H1 (cell line): ENCODE data around the gene PLXDC2. TPM values are rescaled to one million over a fixed set of nuclear protein-coding genes. Genes with fewer than 3 reads are reported as not detected.

ENCODE experiments used
- CTCF ChIA-PET: fragments of 300-600 bp; sonication (Branson Sonifier 250); formaldehyde crosslinking; loops from one replicate; lab custom pipeline; 2021; ENCODE audit not compliant: partially characterized antibody; lab: Charles Lee
- POLR2A ChIA-PET: fragments of 300-600 bp; sonication (Branson Sonifier 250); formaldehyde crosslinking; loops from one replicate; lab custom pipeline; 2021; ENCODE audit warnings: inconsistent platforms; ENCODE audit not compliant: partially characterized antibody; lab: Charles Lee
- DNase-seq, 2 experiments: peaks; one replicate each; pipeline versions ENCODE4 v3.0.0 to v3.0.0-alpha.2; 2010 to 2022; ENCODE audit warnings: low spot score in 2 of 2, low read depth in 1 of 2, mixed read lengths in 1 of 2
- FAIRE-seq: peaks from 2 replicates; lab custom pipeline; 2011; peaks lifted over from hg19 to GRCh38; lab: Jason Lieb, UNC
- H2AFZ ChIP-seq: 2 replicates; pipeline ENCODE4 v1.8.1; 2012; ENCODE audit warnings: low read length, inconsistent platforms
- H2AK5ac ChIP-seq: 2 replicates; pipeline ENCODE4 v1.6.1; 2013; ENCODE audit warnings: low read depth, low read length
- H2BK120ac ChIP-seq: replicated peaks from 2 replicates; pipeline ENCODE3; 2013; ENCODE audit warnings: low read depth, low read length, inconsistent platforms
- H2BK12ac ChIP-seq: 2 replicates; pipeline ENCODE4 v1.6.1; 2013; ENCODE audit warnings: low read depth, low read length
- H2BK15ac ChIP-seq: 2 replicates; pipeline ENCODE4 v1.6.1; 2013; ENCODE audit warnings: low read length
- H2BK20ac ChIP-seq: 2 replicates; pipeline ENCODE4 v1.6.1; 2013; ENCODE audit warnings: low read length
- H2BK5ac ChIP-seq: 2 replicates; pipeline ENCODE4 v1.6.1; 2013; ENCODE audit warnings: low read depth, low read length
- H3K14ac ChIP-seq: 2 replicates; pipeline ENCODE4 v1.6.1; 2013; ENCODE audit warnings: inconsistent platforms; ENCODE audit not compliant: insufficient read length
- H3K18ac ChIP-seq: 2 replicates; pipeline ENCODE4 v1.6.1; 2013; ENCODE audit warnings: low read length; ENCODE audit errors: extremely low read depth
- H3K23ac ChIP-seq: 2 replicates; pipeline ENCODE4 v1.6.1; 2013; ENCODE audit warnings: inconsistent platforms; ENCODE audit not compliant: insufficient read length
- H3K23me2 ChIP-seq: 2 replicates; pipeline ENCODE4 v1.6.1; 2013; ENCODE audit warnings: low read depth, low read length
- H3K27ac ChIP-seq: 2 replicates; pipeline ENCODE4 v1.6.1; 2011; ENCODE audit warnings: low read depth, low read length, inconsistent platforms
- H3K27me3 ChIP-seq, 4 experiments: replicated peaks in 1 of 4; 1 replicate in 1 of 4; 2 replicates in 3 of 4; pipeline versions ENCODE4 v1.6.1 to v1.8.1; 2011 to 2013; ENCODE audit warnings: low read length in 3 of 4, mild to moderate bottlenecking in 3 of 4, inconsistent platforms in 2 of 4, mixed read lengths in 2 of 4, moderate library complexity in 1 of 4; ENCODE audit not compliant: control insufficient read depth in 3 of 4, insufficient read depth in 3 of 4; ENCODE audit errors: extremely low read depth in 1 of 4
- H3K36me3 ChIP-seq, 4 experiments: 2 replicates each; pipeline versions ENCODE4 v1.6.1 to v1.8.1; 2011 to 2013; ENCODE audit warnings: mild to moderate bottlenecking in 4 of 4, low read length in 3 of 4, moderate library complexity in 2 of 4, control low read depth in 1 of 4, inconsistent platforms in 1 of 4; ENCODE audit not compliant: insufficient read depth in 4 of 4, control insufficient read depth in 2 of 4
- H3K4ac ChIP-seq: replicated peaks from 2 replicates; pipeline ENCODE3; 2013; ENCODE audit warnings: low read length, low read depth, mixed read lengths, inconsistent platforms; ENCODE audit not compliant: insufficient read length
- H3K4me1 ChIP-seq, 4 experiments: replicated peaks in 1 of 4; 1 replicate in 1 of 4; 2 replicates in 3 of 4; pipeline versions ENCODE4 v1.6.1 to v1.8.1; 2011 to 2013; ENCODE audit warnings: low read length in 3 of 4, inconsistent platforms in 2 of 4, mixed read lengths in 1 of 4; ENCODE audit not compliant: insufficient read depth in 4 of 4, control insufficient read depth in 3 of 4
- H3K4me2 ChIP-seq, 2 experiments: 2 replicates each; pipeline versions ENCODE4 v1.6.1 to v1.8.1; 2011 to 2013; ENCODE audit warnings: low read depth in 2 of 2, low read length in 2 of 2, control low read depth in 1 of 2, inconsistent platforms in 1 of 2, mild to moderate bottlenecking in 1 of 2; ENCODE audit not compliant: insufficient read depth in 1 of 2
- H3K4me3 ChIP-seq, 4 experiments: fragments of 200-600, 300-600 bp in 1 of 4; sonication (generic), shearing (Covaris generic), sonication (Bioruptor Twin) in 1 of 4; 2 replicates each; pipeline versions ENCODE4 v1.5.1 to v1.8.1; 2011 to 2016; ENCODE audit warnings: low read length in 4 of 4, low read depth in 3 of 4, control low read depth in 2 of 4, inconsistent platforms in 2 of 4, mild to moderate bottlenecking in 2 of 4, mixed read lengths in 1 of 4, moderate library complexity in 1 of 4; ENCODE audit not compliant: insufficient read depth in 2 of 4; ENCODE audit errors: extremely low read depth in 1 of 4
- H3K56ac ChIP-seq: replicated peaks from 2 replicates; pipeline ENCODE3; 2013; ENCODE audit warnings: low read depth, mild to moderate bottlenecking, mixed read lengths, low read length, inconsistent platforms; ENCODE audit not compliant: insufficient read length
- H3K79me1 ChIP-seq: 2 replicates; pipeline ENCODE4 v1.6.1; 2013; ENCODE audit warnings: low read depth, low read length, control low read depth
- H3K79me2 ChIP-seq, 2 experiments: 2 replicates each; pipeline versions ENCODE4 v1.6.1 to v1.8.1; 2012 to 2013; ENCODE audit warnings: low read length in 2 of 2, mild to moderate bottlenecking in 2 of 2, inconsistent platforms in 1 of 2; ENCODE audit not compliant: insufficient read depth in 2 of 2, control insufficient read depth in 1 of 2
- H3K9ac ChIP-seq, 4 experiments: replicated peaks in 1 of 4; 1 replicate in 1 of 4; 2 replicates in 3 of 4; pipeline versions ENCODE4 v1.6.1 to v1.8.1; 2011 to 2013; ENCODE audit warnings: low read depth in 3 of 4, low read length in 3 of 4, control low read depth in 2 of 4, mild to moderate bottlenecking in 2 of 4, moderate library complexity in 2 of 4, inconsistent platforms in 1 of 4; ENCODE audit errors: extremely low read depth in 1 of 4
- H3K9me3 ChIP-seq, 2 experiments: 2 replicates each; pipeline versions ENCODE4 v1.6.1 to v1.8.1; 2012 to 2013; ENCODE audit warnings: mild to moderate bottlenecking in 2 of 2, moderate library complexity in 2 of 2, control low read depth in 1 of 2, inconsistent platforms in 1 of 2, low read depth in 1 of 2, low read length in 1 of 2, mixed read lengths in 1 of 2; ENCODE audit not compliant: insufficient read depth in 2 of 2
- H4K20me1 ChIP-seq, 2 experiments: replicated peaks in 1 of 2; 2 replicates each; pipeline versions ENCODE3 to v1.8.1; 2011 to 2013; ENCODE audit warnings: inconsistent platforms in 2 of 2, low read length in 2 of 2, mild to moderate bottlenecking in 1 of 2; ENCODE audit not compliant: insufficient read depth in 2 of 2, control insufficient read depth in 1 of 2
- H4K5ac ChIP-seq: 2 replicates; pipeline ENCODE4 v1.6.1; 2013; ENCODE audit warnings: low read length, low read depth, mixed read lengths, inconsistent platforms; ENCODE audit not compliant: insufficient read length
- H4K8ac ChIP-seq: 2 replicates; pipeline ENCODE4 v1.8.0; 2013; ENCODE audit warnings: mild to moderate bottlenecking, moderate library complexity, low read length, inconsistent platforms; ENCODE audit not compliant: insufficient read depth; ENCODE audit errors: extremely low read depth
- H4K91ac ChIP-seq: replicated peaks from 2 replicates; pipeline ENCODE3; 2013; ENCODE audit warnings: low read length, mixed read lengths, inconsistent platforms; ENCODE audit not compliant: insufficient read length
- BRCA1 ChIP-seq: IDR thresholded peaks from 2 replicates; pipeline ENCODE4 v1.6.1; 2012; ENCODE audit warnings: low read depth, low read length, improper control_type of control experiment
- CBX8 ChIP-seq: fragments of 300-800, 300-1000 bp; sonication (generic); IDR thresholded peaks from 2 replicates; pipeline ENCODE4 v1.7.1; 2016; ENCODE audit warnings: low read depth, low read length, borderline replicate concordance
- MAFK ChIP-seq: IDR thresholded peaks from 2 replicates; pipeline ENCODE4 v1.6.1; 2012; ENCODE audit warnings: low read depth, mild to moderate bottlenecking, improper control_type of control experiment, low read length
- POLR2A ChIP-seq, 2 experiments: IDR thresholded peaks; 1 replicate in 1 of 2; 2 replicates in 1 of 2; pipeline ENCODE4 v1.6.1; 2011; ENCODE audit warnings: low read depth in 2 of 2, low read length in 2 of 2, mild to moderate bottlenecking in 2 of 2; ENCODE audit errors: control extremely low read depth in 1 of 2
- SIX5 ChIP-seq: IDR thresholded peaks from 2 replicates; pipeline ENCODE4 v1.6.1; 2011; ENCODE audit warnings: mild to moderate bottlenecking, low read depth, low read length
- SP1 ChIP-seq: IDR thresholded peaks from 2 replicates; pipeline ENCODE4 v1.6.1; 2011; ENCODE audit warnings: low read depth, low read length
- SRF ChIP-seq: IDR thresholded peaks from 2 replicates; pipeline ENCODE4 v1.6.1; 2011; ENCODE audit warnings: mild to moderate bottlenecking, low read depth, low read length, moderate library complexity
- USF2 ChIP-seq: IDR thresholded peaks from 2 replicates; pipeline ENCODE4 v1.6.1; 2011; ENCODE audit warnings: low read length, improper control_type of control experiment
- WGBS, 2 experiments: shearing (Covaris generic) in 1 of 2; methylation state at CpG; one replicate each; pipeline versions ENCODE4 v1.1.6 to v1.1.7; 2013 to 2015; ENCODE audit warnings: low lambda C conversion rate in 2 of 2, mixed read lengths in 2 of 2, inconsistent platforms in 1 of 2, low coverage in 1 of 2, missing lambda C conversion rate in 1 of 2; ENCODE audit not compliant: insufficient replicate concordance in 2 of 2, insufficient coverage in 1 of 2, insufficient read length in 1 of 2; ENCODE audit errors: extremely low coverage in 1 of 2, missing lambda C conversion rate in 1 of 2; 5-methylcytosine and 5-hydroxymethylcytosine counted together
- polyA plus RNA-seq, 7 experiments: library from polyadenylated mRNA; depleted of rRNA in 3 of 7; stranded (reverse) in 5 of 7; unstranded in 2 of 7; fragments of >200 nt in 5 of 7; fragments of 200-250 nt in 2 of 7; gene quantifications; 1 replicate in 5 of 7; 2 replicates in 1 of 7; 4 replicates in 1 of 7; pipeline versions ENCODE4 v1.2.1 to v1.2.3, GENCODE V29; 2011 to 2013; ENCODE audit warnings: missing spikeins in 2 of 7, mixed read lengths in 2 of 7
- total RNA-seq: library from RNA; stranded (reverse); fragmentation: NEBNext Ultra II Directional; extraction: Animal tissue kit (Norgen Biotek cat#: 25700); gene quantifications from 2 replicates; pipeline ENCODE4 v1.2.1, GENCODE V29; 2021

The PLXDC2 gene
- total and polyA plus RNA-seq, 2 of the 8 experiments (the other 6 are each of a cell fraction or from before 2014, with no cell fraction given), result 23.0 to 40.5 TPM

DNA sequence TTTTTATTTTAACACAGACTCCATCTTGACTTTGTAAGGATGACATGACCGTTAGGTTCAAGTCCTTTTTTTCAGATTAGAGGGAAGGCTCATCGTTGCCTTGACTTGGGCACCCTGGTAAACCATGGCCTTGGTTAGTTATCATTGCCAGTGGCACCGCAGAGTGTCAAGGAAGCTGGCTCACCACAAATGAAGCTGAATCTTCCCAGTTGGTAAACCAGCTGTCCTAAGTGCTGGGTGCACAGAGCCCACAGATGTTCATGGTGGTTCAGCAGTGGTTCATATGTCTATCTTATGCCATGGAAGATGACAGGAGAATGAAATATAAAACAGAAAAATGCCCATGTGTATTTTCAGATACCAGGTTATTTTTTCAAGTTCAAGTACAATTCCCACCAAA is 273.6 kb downstream of the PLXDC2 start:
- H2BK5ac ChIP-seq, result no peak overlapping the region
- H3K56ac ChIP-seq, result no peak overlapping the region
- no peak overlapping the region for H2BK120ac ChIP-seq
- H2BK20ac ChIP-seq, result no peak overlapping the region
- H3K27ac ChIP-seq, result no peak overlapping the region
- H3K4me3 ChIP-seq, result no peak overlapping the region
- no peak overlapping the region for H4K5ac ChIP-seq
- H2AFZ ChIP-seq, result no peak overlapping the region
- no peaks in the 10 kb centered on the region for H3K27me3 ChIP-seq
- H2BK15ac ChIP-seq, result no peak overlapping the region
- H3K4ac ChIP-seq, result no peak overlapping the region
- no peak overlapping the region for H3K4me2 ChIP-seq
- CTCF ChIA-PET, result no interaction called here
- H3K4me1 ChIP-seq, result no peaks in the 10 kb centered on the region
- H3K79me1 ChIP-seq, result no peaks in the 10 kb centered on the region
- TF ChIP-seq SIX5 (no peak), POLR2A (IDR thresholded peaks at IDR 0.05; ENCODE audit: control extremely low read depth in 1 of 2, low read depth in 2 of 2, low read length in 2 of 2) (no peak), CBX8 (no peak), BRCA1 (no peak), SP1 (no peak), SRF (no peak), MAFK (no peak), USF2 (no peak)
- H3K79me2 ChIP-seq, result no peaks in the 10 kb centered on the region
- peaks cover 0 to 4% of the 10 kb centered on the region in 2 experiments; a peak in 2 of 4 replicates for H3K9me3 ChIP-seq
- H3K23ac ChIP-seq, result no peak overlapping the region
- H4K91ac ChIP-seq, result peak overlapping the region; percentile 41
- H3K14ac ChIP-seq, result no peak overlapping the region
- no peak for FAIRE-seq
- no peak overlapping the region for H4K8ac ChIP-seq
- 97% methylated on average over 3 of the region's 3 CpGs; no CpG with 5 or more reads in 1 of the 2 experiments for WGBS, 2 experiments
- no peak overlapping the region for H2BK12ac ChIP-seq
- no peak overlapping the region for H2AK5ac ChIP-seq
- POLR2A ChIA-PET, result no interaction called here
- no peak overlapping the region for H3K9ac ChIP-seq
- no peaks in the 10 kb centered on the region for H3K23me2 ChIP-seq
- no peaks in the 10 kb centered on the region for H4K20me1 ChIP-seq
- H3K36me3 ChIP-seq, result peaks cover 0 to 4% (median 0%) of the 10 kb centered on the region in 4 experiments; a peak in 1 of 8 replicates
- no peak overlapping the region for H3K18ac ChIP-seq
- DNase-seq, result no peak
